Thymus (tissue), 11 donors: ENCODE results near the gene SHISA7. TPM values are rescaled to one million over a fixed set of nuclear protein-coding genes. Genes with fewer than 3 reads are reported as not detected.

Experiments used
- DNase-seq, 9 donors: peaks; one replicate each; pipeline ENCODE4 v3.0.0-alpha.2; 2013; ENCODE audit warnings: low spot score in 9 of 9, low read depth in 6 of 9, missing footprints in 1 of 9
- H3K27ac ChIP-seq, 2 donors: one replicate each; pipeline ENCODE4 v1.5.1; 2013; ENCODE audit warnings: control low read depth in 1 of 2, low read depth in 1 of 2, low read length in 1 of 2, mild to moderate bottlenecking in 1 of 2, moderate library complexity in 1 of 2
- H3K27me3 ChIP-seq, 2 donors: one replicate each; pipeline ENCODE4 v1.5.1; 2013; ENCODE audit warnings: low read length in 1 of 2; ENCODE audit not compliant: control insufficient read depth in 2 of 2, insufficient read depth in 1 of 2
- H3K36me3 ChIP-seq, 2 donors: one replicate each; pipeline ENCODE4 v1.5.1; 2013; ENCODE audit warnings: low read length in 1 of 2, mild to moderate bottlenecking in 1 of 2, moderate library complexity in 1 of 2; ENCODE audit not compliant: control insufficient read depth in 2 of 2, insufficient read depth in 2 of 2
- H3K4me1 ChIP-seq, 2 donors: one replicate each; pipeline ENCODE4 v1.5.1; 2013; ENCODE audit warnings: low read length in 2 of 2; ENCODE audit not compliant: control insufficient read depth in 2 of 2, insufficient read depth in 2 of 2
- H3K4me3 ChIP-seq, 2 donors: one replicate each; pipeline ENCODE4 v1.5.1; 2013; ENCODE audit warnings: low read length in 2 of 2, control low read depth in 1 of 2, mild to moderate bottlenecking in 1 of 2
- H3K9me3 ChIP-seq, 2 donors: one replicate each; pipeline ENCODE4 v1.5.1; 2013; ENCODE audit warnings: low read length in 1 of 2, mild to moderate bottlenecking in 1 of 2; ENCODE audit not compliant: control insufficient read depth in 2 of 2, insufficient read depth in 1 of 2
- WGBS: extraction: QIAGEN DNeasy Blood & Tissue Kit; methylation state at CpG from one replicate; pipeline ENCODE4 v1.1.7; 2013; 5-methylcytosine and 5-hydroxymethylcytosine counted together
- polyA plus RNA-seq: library from polyadenylated mRNA; stranded (reverse); fragments of 200-250 nt; gene quantifications from one replicate; pipeline ENCODE4 v1.2.3, GENCODE V29; 2013
- total RNA-seq: library from RNA; stranded (reverse); fragments of 120-200 nt; gene quantifications from one replicate; pipeline ENCODE4 v1.2.4, GENCODE V29; 2013
- donor health status: healthy.

The SHISA7 gene
- total and polyA plus RNA-seq, 2 donors, result 0.05 to 0.11 TPM

- Histone ChIP-seq H3K4me1 (peaks cover 54 to 72% of the 10 kb centered on the region in 2 donors), H3K4me3 (no peak overlapping the region), H3K27me3 (no peaks in the 10 kb centered on the region), H3K27ac (no peak overlapping the region), H3K9me3 (peaks cover 0 to 8% of the 10 kb centered on the region in 2 donors), H3K36me3 (peaks cover 21 to 36% of the 10 kb centered on the region in 2 donors)
- 98% methylated on average over 47 of the region's 47 CpGs for WGBS
- no peak for DNase-seq
These were observed 40.0 kb upstream of the SHISA7 start for GRCh38 chr19:55482967-55483705.

GRCh38 chr19:55482156-55482961, 39.3 kb upstream of the SHISA7 start:
- DNase-seq, result no peak
- Histone ChIP-seq H3K9me3 (peaks cover 0 to 5% of the 10 kb centered on the region in 2 donors), H3K4me3 (no peak overlapping the region), H3K36me3 (peaks cover 18 to 36% of the 10 kb centered on the region in 2 donors), H3K27ac (no peak overlapping the region), H3K27me3 (no peaks in the 10 kb centered on the region), H3K4me1 (peaks cover 52 to 72% of the 10 kb centered on the region in 2 donors)
- 98% methylated on average over 83 of the region's 83 CpGs for WGBS

- Histone ChIP-seq H3K27me3 (no peaks in the 10 kb centered on the region), H3K4me1 (peaks cover 47 to 72% of the 10 kb centered on the region in 2 donors), H3K9me3 (no peaks in the 10 kb centered on the region), H3K27ac (no peak overlapping the region), H3K36me3 (peaks cover 13 to 32% of the 10 kb centered on the region in 2 donors), H3K4me3 (no peak overlapping the region)
- DNase-seq, result no peak
- 96% methylated on average over 40 of the region's 40 CpGs for WGBS
These were observed 38.7 kb upstream of the SHISA7 start for GRCh38 chr19:55481794-55482155.

- no peak for DNase-seq
- Histone ChIP-seq H3K27ac (peak overlapping the region in 1 of 2 donors; percentile 63), H3K36me3 (peaks cover 13 to 32% of the 10 kb centered on the region in 2 donors), H3K4me3 (no peak overlapping the region), H3K27me3 (no peaks in the 10 kb centered on the region), H3K9me3 (no peaks in the 10 kb centered on the region), H3K4me1 (peaks cover 42 to 67% of the 10 kb centered on the region in 2 donors)
- 98% methylated on average over 52 of the region's 52 CpGs for WGBS
These were observed 38.2 kb upstream of the SHISA7 start for GRCh38 chr19:55481148-55481793.

- peak in 1 of 9 donors; percentile 50 for DNase-seq
These were observed 36.5 kb upstream of the SHISA7 start for GRCh38 chr19:55479451-55480230.

GRCh38 chr19:55479045-55479444, 35.9 kb upstream of the SHISA7 start:
- H3K27me3 ChIP-seq, result no peaks in the 10 kb centered on the region
- peak overlapping the region; percentile 37 to 87 for H3K27ac ChIP-seq
- WGBS, result 94% methylated on average over 17 of the region's 17 CpGs
- H3K36me3 ChIP-seq, result peaks cover 13 to 28% of the 10 kb centered on the region in 2 donors
- no peak for DNase-seq
- H3K4me3 ChIP-seq, result no peak overlapping the region
- H3K9me3 ChIP-seq, result no peaks in the 10 kb centered on the region
- H3K4me1 ChIP-seq, result peaks cover 34 to 70% of the 10 kb centered on the region in 2 donors

More at GRCh38 chr19:55479451-55480230, 36.5 kb upstream of the SHISA7 start:
- H3K36me3 ChIP-seq, result peaks cover 13 to 28% of the 10 kb centered on the region in 2 donors
- peak overlapping the region; percentile 53 to 87 for H3K27ac ChIP-seq
- H3K27me3 ChIP-seq, result no peaks in the 10 kb centered on the region
- H3K9me3 ChIP-seq, result no peaks in the 10 kb centered on the region
- no peak overlapping the region for H3K4me3 ChIP-seq
- 86% methylated on average over 15 of the region's 15 CpGs for whole genome bisulfite sequencing
- peaks cover 39 to 70% of the 10 kb centered on the region in 2 donors for H3K4me1 ChIP-seq

GRCh38 chr19:55478364-55478763, 35.3 kb upstream of the SHISA7 start:
- Histone ChIP-seq H3K27me3 (no peaks in the 10 kb centered on the region), H3K27ac (peak overlapping the region in 1 of 2 donors; percentile 99), H3K4me3 (no peak overlapping the region), H3K9me3 (no peaks in the 10 kb centered on the region), H3K4me1 (peaks cover 28 to 68% of the 10 kb centered on the region in 2 donors), H3K36me3 (peaks cover 8 to 24% of the 10 kb centered on the region in 2 donors)
- 94% methylated on average over 12 of the region's 12 CpGs for WGBS
- no peak for DNase-seq

GRCh38 chr19:55477905-55478304, 34.8 kb upstream of the SHISA7 start:
- peaks cover 7 to 20% of the 10 kb centered on the region in 2 donors for H3K36me3 ChIP-seq
- DNase-seq, result no peak
- H3K27ac ChIP-seq, result peak overlapping the region in 1 of 2 donors; percentile 99
- H3K27me3 ChIP-seq, result no peaks in the 10 kb centered on the region
- H3K4me3 ChIP-seq, result peak overlapping the region in 1 of 2 donors; percentile 1
- H3K9me3 ChIP-seq, result no peaks in the 10 kb centered on the region
- WGBS, result 98% methylated on average over 13 of the region's 13 CpGs
- H3K4me1 ChIP-seq, result peaks cover 25 to 68% of the 10 kb centered on the region in 2 donors
